22Rv1 (cell line): Measurements from ENCODE around the gene TEAD3.

ENCODE experiments used
- H3K27ac ChIP-seq: fragments of 450-650 bp; 2 replicates; pipeline ENCODE4 v1.5.1; 2017
- ZFX ChIP-seq: fragments of 450-650 bp; IDR thresholded peaks from 2 replicates; pipeline ENCODE4 v1.6.1; 2017; ENCODE audit warnings: antibody characterized with exemption, borderline replicate concordance
- TF ChIP-seq, protein P1 (sequence below): fragments of 450-650 bp; IDR thresholded peaks from 2 replicates; pipeline ENCODE4 v1.5.1; 2017; ENCODE audit warnings: mild to moderate bottlenecking

The TEAD3 gene

GRCh38 chr6:35477551-35478179, 19.2 kb downstream of the TEAD3 start:
- no peak overlapping the region for H3K27ac ChIP-seq
- no peak for TF ChIP-seq ZFX
- TF ChIP-seq, protein P1, sequence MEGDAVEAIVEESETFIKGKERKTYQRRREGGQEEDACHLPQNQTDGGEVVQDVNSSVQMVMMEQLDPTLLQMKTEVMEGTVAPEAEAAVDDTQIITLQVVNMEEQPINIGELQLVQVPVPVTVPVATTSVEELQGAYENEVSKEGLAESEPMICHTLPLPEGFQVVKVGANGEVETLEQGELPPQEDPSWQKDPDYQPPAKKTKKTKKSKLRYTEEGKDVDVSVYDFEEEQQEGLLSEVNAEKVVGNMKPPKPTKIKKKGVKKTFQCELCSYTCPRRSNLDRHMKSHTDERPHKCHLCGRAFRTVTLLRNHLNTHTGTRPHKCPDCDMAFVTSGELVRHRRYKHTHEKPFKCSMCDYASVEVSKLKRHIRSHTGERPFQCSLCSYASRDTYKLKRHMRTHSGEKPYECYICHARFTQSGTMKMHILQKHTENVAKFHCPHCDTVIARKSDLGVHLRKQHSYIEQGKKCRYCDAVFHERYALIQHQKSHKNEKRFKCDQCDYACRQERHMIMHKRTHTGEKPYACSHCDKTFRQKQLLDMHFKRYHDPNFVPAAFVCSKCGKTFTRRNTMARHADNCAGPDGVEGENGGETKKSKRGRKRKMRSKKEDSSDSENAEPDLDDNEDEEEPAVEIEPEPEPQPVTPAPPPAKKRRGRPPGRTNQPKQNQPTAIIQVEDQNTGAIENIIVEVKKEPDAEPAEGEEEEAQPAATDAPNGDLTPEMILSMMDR = no peak

DNA sequence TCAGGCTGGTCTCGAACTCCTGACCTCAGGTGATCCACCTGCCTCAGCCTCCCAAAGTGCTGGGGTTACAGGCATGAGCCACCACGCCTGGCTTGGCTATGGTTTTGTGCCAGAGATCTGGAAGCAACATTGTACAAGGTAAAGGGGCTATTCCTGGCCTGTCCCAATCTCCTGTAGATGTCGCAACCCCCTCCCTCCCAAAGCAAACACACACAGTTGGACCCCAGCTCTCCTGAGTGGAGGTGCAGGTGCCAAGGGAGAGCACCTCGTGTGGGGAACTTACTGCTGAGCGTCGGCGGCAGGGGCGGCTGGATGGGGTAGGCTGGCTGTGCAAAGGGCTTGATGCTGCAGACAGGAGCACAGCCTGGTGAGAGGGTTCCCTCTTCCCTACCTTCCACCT, 19.9 kb downstream of the TEAD3 start:
- TF ChIP-seq, protein P1 = no peak
- no peak overlapping the region for H3K27ac ChIP-seq

- no peak overlapping the region for H3K27ac ChIP-seq
- TF ChIP-seq, protein P1 = no peak
- no peak for TF ChIP-seq ZFX
Measured at GRCh38 chr6:35476004-35476403, 20.9 kb downstream of the TEAD3 start.

DNA sequence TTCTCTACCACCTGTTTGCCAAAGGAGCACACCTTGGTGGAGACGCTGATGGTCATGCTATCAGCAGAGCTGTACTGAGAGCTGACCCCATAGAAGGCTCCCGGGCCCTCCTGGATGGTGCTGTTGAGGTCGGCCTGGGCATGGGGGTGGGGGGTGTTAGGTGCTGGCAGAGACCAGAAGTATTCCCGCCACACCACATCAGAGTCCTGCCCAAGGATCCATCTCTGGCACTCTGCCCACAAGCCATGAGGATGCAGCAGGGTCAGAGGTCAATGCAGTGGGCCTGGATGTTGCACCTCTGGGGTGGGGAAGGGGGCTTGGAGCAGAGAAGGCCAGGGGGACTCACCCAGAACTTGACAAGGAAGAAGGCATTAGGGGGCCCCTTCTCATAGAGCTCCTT, 21.3 kb downstream of the TEAD3 start:
- TF ChIP-seq ZFX = no peak
- TF ChIP-seq, protein P1 = no peak
- no peak overlapping the region for H3K27ac ChIP-seq

DNA sequence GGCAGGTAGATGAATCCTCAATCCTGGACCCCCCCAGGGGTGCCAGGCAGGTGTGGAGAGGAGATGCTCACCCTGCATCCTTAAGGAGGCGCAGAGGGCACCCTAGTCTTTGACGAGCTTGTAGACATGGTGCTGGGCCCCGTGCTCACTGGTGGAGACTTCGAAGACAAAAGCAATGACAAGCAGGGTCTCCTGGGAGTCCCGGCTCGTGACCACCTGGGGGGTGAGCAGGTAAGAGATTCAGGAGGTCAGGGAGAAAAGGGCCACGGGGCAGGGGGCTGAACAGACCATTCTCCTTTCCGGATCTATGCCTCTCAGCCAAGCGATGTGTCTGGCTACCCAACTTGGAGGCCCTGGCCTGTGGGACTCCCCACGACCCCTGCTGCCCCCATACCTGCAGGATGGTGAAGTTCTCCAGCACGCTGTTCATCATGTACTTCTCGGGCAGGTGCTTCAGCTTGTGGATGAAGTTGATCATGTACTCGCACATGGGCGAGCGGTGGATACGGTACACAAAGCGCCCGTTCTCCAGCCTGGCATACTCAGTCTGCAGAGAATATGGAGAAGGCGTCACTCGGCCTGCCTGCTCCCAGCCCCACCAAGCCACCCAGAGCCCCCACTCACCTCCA, 21.8 kb downstream of the TEAD3 start:
- no peak overlapping the region for H3K27ac ChIP-seq
- TF ChIP-seq, protein P1 = no peak
- no peak for TF ChIP-seq ZFX

DNA sequence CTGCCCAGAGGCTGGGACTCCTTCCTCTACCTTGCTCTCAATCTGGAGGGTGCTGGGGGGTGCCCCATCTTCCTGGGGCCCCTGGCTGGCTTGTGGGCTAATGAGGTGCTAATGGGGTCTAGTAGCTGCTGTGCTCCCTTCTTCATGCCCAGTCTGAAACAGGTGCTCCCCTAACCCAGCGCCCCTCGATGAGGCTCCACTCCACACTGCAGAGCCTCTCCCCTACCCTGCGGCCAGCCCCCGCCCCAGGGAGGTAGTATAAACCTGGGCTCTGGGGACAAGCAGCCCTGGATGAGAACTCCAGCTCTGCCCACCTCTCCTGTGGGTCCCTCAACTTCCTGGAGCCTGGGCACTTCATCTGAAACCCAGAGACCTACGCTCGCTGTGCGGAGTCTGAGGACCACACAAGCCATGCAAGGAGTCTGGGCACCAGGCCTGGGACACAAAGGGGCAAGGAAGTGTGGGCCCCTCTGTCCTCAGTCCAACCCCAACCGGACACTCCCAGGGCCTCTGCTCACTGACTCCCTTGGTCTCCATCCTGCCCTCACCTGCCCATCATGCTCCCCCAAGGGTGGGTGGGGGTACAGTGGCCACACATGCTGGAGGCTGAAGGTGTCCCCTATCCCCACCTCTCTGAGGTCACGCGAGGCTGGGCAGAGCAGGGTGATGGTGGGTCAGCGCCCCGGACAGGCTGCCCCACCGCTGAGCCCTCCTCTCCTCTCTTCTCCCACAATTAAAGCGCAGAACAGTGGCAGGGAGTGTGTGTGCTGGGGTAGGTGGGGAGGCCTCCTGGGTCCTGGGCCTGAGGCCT, 22.5 kb downstream of the TEAD3 start:
- H3K27ac ChIP-seq = no peak overlapping the region
- TF ChIP-seq, protein P1 = no peak
- TF ChIP-seq ZFX = no peak

- TF ChIP-seq, protein P1 = no peak
- peak overlapping the region; percentile 94 for H3K27ac ChIP-seq
Measured at GRCh38 chr6:35473850-35474130, 23.1 kb downstream of the TEAD3 start.
